Keratinocyte (primary cell): ENCODE results near the gene FMO4. TPM values are rescaled to one million over a fixed set of nuclear protein-coding genes. Genes with fewer than 3 reads are reported as not detected.

Experiments used
- DNase-seq: peaks from one replicate; pipeline ENCODE4 v3.0.0-alpha.2; 2011; ENCODE audit warnings: low read depth, missing footprints, low spot score
- FAIRE-seq: peaks from 2 replicates; lab custom pipeline; 2011; peaks lifted over from hg19 to GRCh38; lab: Jason Lieb, UNC
- H2AFZ ChIP-seq: 2 replicates; pipeline ENCODE4 v1.6.0; 2012; ENCODE audit warnings: low read length, control low read depth, inconsistent platforms; ENCODE audit not compliant: control insufficient read depth
- H3K27ac ChIP-seq: 2 replicates; pipeline ENCODE4 v1.5.1; 2011; ENCODE audit warnings: low read length; ENCODE audit not compliant: control insufficient read depth, insufficient read depth
- H3K27me3 ChIP-seq: 3 replicates; pipeline ENCODE4 v1.6.0; 2011; ENCODE audit warnings: low read length; ENCODE audit not compliant: control insufficient read depth, insufficient read depth; ENCODE audit errors: extremely low read depth
- H3K36me3 ChIP-seq, 2 experiments: 2 replicates in 1 of 2; 3 replicates in 1 of 2; pipeline ENCODE4 v1.5.1; 2011; ENCODE audit warnings: low read length in 2 of 2, mild to moderate bottlenecking in 1 of 2; ENCODE audit not compliant: control insufficient read depth in 2 of 2, insufficient read depth in 2 of 2; ENCODE audit errors: extremely low read depth in 1 of 2
- H3K4me1 ChIP-seq: 3 replicates; pipeline ENCODE4 v1.5.1; 2011; ENCODE audit warnings: low read length; ENCODE audit not compliant: control insufficient read depth, insufficient read depth; ENCODE audit errors: extremely low read depth
- H3K4me2 ChIP-seq: 3 replicates; pipeline ENCODE4 v1.6.0; 2011; ENCODE audit warnings: low read depth, low read length; ENCODE audit not compliant: control insufficient read depth, insufficient read depth; ENCODE audit errors: extremely low read depth
- H3K4me3 ChIP-seq, 3 experiments: fragments of 200-600 bp in 1 of 3; sonication (generic) in 1 of 3; 2 replicates in 2 of 3; 3 replicates in 1 of 3; pipeline ENCODE4 v1.5.1; 2011 to 2016; ENCODE audit warnings: low read length in 3 of 3, mild to moderate bottlenecking in 3 of 3, control low read depth in 2 of 3, inconsistent platforms in 1 of 3, low read depth in 1 of 3, mixed read lengths in 1 of 3, mixed run types in 1 of 3, moderate library complexity in 1 of 3; ENCODE audit not compliant: control insufficient read depth in 2 of 3, insufficient read depth in 2 of 3; ENCODE audit errors: extremely low read depth in 1 of 3
- H3K79me2 ChIP-seq: 2 replicates; pipeline ENCODE4 v1.6.0; 2012; ENCODE audit warnings: low read length; ENCODE audit not compliant: control insufficient read depth, insufficient read depth
- H3K9ac ChIP-seq: 3 replicates; pipeline ENCODE4 v1.6.0; 2011; ENCODE audit warnings: low read length; ENCODE audit not compliant: control insufficient read depth, insufficient read depth; ENCODE audit errors: extremely low read depth
- H3K9me1 ChIP-seq: 3 replicates; pipeline ENCODE4 v1.6.0; 2011; ENCODE audit warnings: low read length; ENCODE audit not compliant: control insufficient read depth, insufficient read depth; ENCODE audit errors: extremely low read depth
- H3K9me3 ChIP-seq: 2 replicates; pipeline ENCODE4 v1.5.1; 2012; ENCODE audit warnings: low read depth, low read length; ENCODE audit not compliant: control insufficient read depth
- H4K20me1 ChIP-seq: 3 replicates; pipeline ENCODE4 v1.6.0; 2011; ENCODE audit warnings: low read length; ENCODE audit not compliant: control insufficient read depth, insufficient read depth; ENCODE audit errors: extremely low read depth
- EZH2 ChIP-seq: IDR thresholded peaks from one replicate; pipeline ENCODE4 v1.6.1; 2012; ENCODE audit warnings: inconsistent platforms, mild to moderate bottlenecking, low read length, moderate library complexity
- dilution Hi-C: fragments of 300-500 bp; cut with MboI; formaldehyde crosslinking; loops from one replicate; pipeline ENCODE4 v1.7.0; 2020; ENCODE audit warnings: low sequenced_read_pairs; ENCODE audit not compliant: extremely low pct_ligation_motif_present
- polyA plus RNA-seq, 5 experiments: library from polyadenylated mRNA; depleted of rRNA in 3 of 5; stranded (reverse) in 3 of 5; stranded (forward) in 1 of 5; unstranded in 1 of 5; fragments of >200 nt; gene quantifications; 1 replicate in 1 of 5; 2 replicates in 3 of 5; 3 replicates in 1 of 5; pipeline versions ENCODE4 v1.2.1 to v1.2.3, GENCODE V29; 2011 to 2012; ENCODE audit warnings: missing spikeins in 2 of 5, low read depth in 1 of 5, low replicate concordance in 1 of 5
- TF ChIP-seq, protein P1 (sequence below), 3 experiments: IDR thresholded peaks in 1 of 3; conservative IDR thresholded peaks in 1 of 3; optimal IDR thresholded peaks in 1 of 3; 2 replicates in 2 of 3; 3 replicates in 1 of 3; pipeline versions ENCODE3 to v1.5.1; 2011; ENCODE audit warnings: low read length in 3 of 3, mild to moderate bottlenecking in 3 of 3, moderate library complexity in 2 of 3, control low read depth in 1 of 3, inconsistent platforms in 1 of 3; ENCODE audit not compliant: insufficient read depth in 2 of 3; ENCODE audit errors: extremely low read depth in 1 of 3

Gene FMO4
- polyA plus RNA-seq, 1 donor (not counting 4 experiments of a cell fraction or from before 2014, with no cell fraction given): 4.7 TPM

DNA sequence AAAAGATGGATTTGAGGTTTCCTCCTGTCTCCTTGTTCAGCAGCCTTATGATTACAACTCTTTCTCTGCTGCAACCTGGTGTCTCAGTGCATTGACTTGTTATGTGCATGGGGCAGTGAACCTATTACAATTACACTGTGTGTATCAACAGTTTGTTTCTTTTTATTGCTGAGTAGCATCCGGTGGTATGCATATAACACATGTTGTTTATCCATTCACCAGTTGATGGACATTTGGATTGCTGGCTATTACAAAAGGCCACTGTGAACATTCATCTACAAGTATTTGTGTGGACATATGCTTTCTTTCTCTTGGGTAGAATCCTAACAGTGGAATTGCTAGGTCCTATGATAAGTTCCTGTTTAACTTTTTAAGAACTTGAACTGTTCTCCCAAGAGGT lies 65.9 kb downstream of the FMO4 start:
- no peak for TF ChIP-seq EZH2
- TF ChIP-seq, protein P1, sequence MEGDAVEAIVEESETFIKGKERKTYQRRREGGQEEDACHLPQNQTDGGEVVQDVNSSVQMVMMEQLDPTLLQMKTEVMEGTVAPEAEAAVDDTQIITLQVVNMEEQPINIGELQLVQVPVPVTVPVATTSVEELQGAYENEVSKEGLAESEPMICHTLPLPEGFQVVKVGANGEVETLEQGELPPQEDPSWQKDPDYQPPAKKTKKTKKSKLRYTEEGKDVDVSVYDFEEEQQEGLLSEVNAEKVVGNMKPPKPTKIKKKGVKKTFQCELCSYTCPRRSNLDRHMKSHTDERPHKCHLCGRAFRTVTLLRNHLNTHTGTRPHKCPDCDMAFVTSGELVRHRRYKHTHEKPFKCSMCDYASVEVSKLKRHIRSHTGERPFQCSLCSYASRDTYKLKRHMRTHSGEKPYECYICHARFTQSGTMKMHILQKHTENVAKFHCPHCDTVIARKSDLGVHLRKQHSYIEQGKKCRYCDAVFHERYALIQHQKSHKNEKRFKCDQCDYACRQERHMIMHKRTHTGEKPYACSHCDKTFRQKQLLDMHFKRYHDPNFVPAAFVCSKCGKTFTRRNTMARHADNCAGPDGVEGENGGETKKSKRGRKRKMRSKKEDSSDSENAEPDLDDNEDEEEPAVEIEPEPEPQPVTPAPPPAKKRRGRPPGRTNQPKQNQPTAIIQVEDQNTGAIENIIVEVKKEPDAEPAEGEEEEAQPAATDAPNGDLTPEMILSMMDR (optimal IDR thresholded peaks at IDR 0.05 in 1 of 3, IDR thresholded peaks at IDR 0.05 in 1 of 3, conservative IDR thresholded peaks at IDR 0.05 in 1 of 3; ENCODE audit: extremely low read depth in 1 of 3, insufficient read depth in 2 of 3, low read length in 3 of 3): no peak

DNA sequence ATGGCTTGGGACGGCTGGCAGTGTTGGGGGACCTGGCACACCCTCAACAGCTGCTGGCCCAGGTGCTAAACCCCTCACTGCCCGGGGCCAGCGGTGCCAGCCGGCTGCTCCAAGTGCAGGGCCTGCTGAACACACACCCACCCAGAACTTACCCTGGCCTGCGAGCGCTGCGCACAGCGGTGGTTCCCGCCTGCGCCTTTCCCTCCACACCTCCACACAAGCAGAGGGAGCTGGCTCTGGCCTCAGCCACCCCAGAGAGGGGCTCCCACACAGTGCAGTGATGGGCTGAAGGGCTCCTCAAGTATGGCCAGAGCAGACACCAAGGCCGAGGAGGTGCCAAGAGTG lies 67.9 kb downstream of the FMO4 start:
- Histone ChIP-seq H3K9ac (no peak overlapping the region), H3K9me1 (no peaks in the 10 kb centered on the region), H3K9me3 (no peaks in the 10 kb centered on the region), H3K27ac (no peak overlapping the region), H3K27me3 (no peaks in the 10 kb centered on the region), H3K4me3 (no peak overlapping the region), H3K36me3 (no peaks in the 10 kb centered on the region), H3K4me2 (no peak overlapping the region), H2AFZ (no peak overlapping the region), H3K79me2 (no peaks in the 10 kb centered on the region), H3K4me1 (no peaks in the 10 kb centered on the region), H4K20me1 (no peaks in the 10 kb centered on the region)
- dilution Hi-C loops: no loop called here
- no peak for TF ChIP-seq EZH2
- no peak for DNase-seq
- FAIRE-seq: no peak

More for the DNA sequence above, 65.9 kb downstream of the FMO4 start:
- no peak for DNase-seq
- no peak overlapping the region for H3K27ac ChIP-seq
- H3K4me1 ChIP-seq: no peaks in the 10 kb centered on the region
- H3K9me3 ChIP-seq: no peaks in the 10 kb centered on the region
- H3K4me3 ChIP-seq: no peak overlapping the region
- no peak overlapping the region for H2AFZ ChIP-seq
- no peak overlapping the region for H3K9ac ChIP-seq
- H3K9me1 ChIP-seq: no peaks in the 10 kb centered on the region
- H3K36me3 ChIP-seq: no peaks in the 10 kb centered on the region
- dilution Hi-C loops: no loop called here
- FAIRE-seq: peak; percentile 23
- H3K27me3 ChIP-seq: no peaks in the 10 kb centered on the region
- no peak overlapping the region for H3K4me2 ChIP-seq
- no peaks in the 10 kb centered on the region for H3K79me2 ChIP-seq
- H4K20me1 ChIP-seq: no peaks in the 10 kb centered on the region

DNA sequence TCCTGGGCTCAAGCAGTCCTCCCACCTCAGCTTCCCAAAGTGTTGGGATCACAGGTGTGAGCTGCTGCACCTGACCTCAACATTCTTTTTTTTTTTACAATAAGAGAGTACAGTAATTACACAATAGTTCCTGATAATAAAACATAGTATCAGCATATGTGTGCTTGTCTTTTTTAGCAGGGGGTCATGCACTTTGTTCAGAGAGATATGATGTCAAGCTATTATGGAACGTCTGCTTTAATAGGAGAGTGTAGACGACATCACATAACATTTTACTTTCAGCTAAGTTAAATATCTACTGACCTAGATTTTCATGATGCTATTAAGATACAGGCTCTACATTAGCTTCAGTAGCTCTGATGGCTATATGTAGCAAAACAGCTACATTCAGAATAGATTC lies 70.5 kb downstream of the FMO4 start:
- Histone ChIP-seq H3K27ac (no peak overlapping the region), H2AFZ (no peak overlapping the region), H3K27me3 (no peaks in the 10 kb centered on the region), H3K36me3 (no peaks in the 10 kb centered on the region), H3K4me1 (no peaks in the 10 kb centered on the region), H4K20me1 (no peaks in the 10 kb centered on the region), H3K79me2 (no peaks in the 10 kb centered on the region), H3K9me1 (no peaks in the 10 kb centered on the region), H3K4me3 (no peak overlapping the region), H3K9ac (no peak overlapping the region), H3K4me2 (no peak overlapping the region), H3K9me3 (no peaks in the 10 kb centered on the region)
- dilution Hi-C loops: no loop called here
- no peak for FAIRE-seq
- no peak for DNase-seq
- no peak for TF ChIP-seq EZH2
- TF ChIP-seq, protein P1 (optimal IDR thresholded peaks at IDR 0.05 in 1 of 3, IDR thresholded peaks at IDR 0.05 in 1 of 3, conservative IDR thresholded peaks at IDR 0.05 in 1 of 3; ENCODE audit: extremely low read depth in 1 of 3, insufficient read depth in 2 of 3, low read length in 3 of 3): no peak
